NCI-H187 (cell line): ENCODE results near the gene PTPRT.
A peak's percentile ranks its signal among the peaks of the same experiment; 100 is the strongest.
"Not testable (repeated sequence)": the region's sequence is repeated elsewhere in the genome, so short reads cannot be mapped to it uniquely, and the experiment has no call there.

Source experiments
- DNase-seq, 2 experiments: peaks; one replicate each; lab custom pipeline; 2025; lab: John Stamatoyannopoulos, UW

PTPRT gene

DNA sequence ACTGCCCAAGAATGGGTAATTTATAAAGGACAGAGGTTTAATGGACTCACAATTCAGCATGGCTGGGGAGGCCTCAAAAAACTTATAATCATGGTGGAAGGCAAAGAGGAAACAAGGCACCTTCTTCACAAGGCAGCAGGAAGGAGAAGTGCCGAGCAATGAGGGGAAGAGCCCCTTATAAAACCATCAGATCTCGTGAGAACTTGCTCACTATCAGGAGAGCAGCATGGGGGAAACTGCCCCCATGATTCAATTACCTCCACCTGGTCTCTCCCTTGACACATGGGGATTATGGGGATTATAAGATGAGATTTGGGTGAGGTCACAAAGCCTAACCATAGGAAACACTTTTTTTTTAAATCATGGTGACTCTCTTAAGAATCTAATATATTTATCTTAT, 278.9 kb downstream of the PTPRT start:
- not testable (repeated sequence) for DNase-seq

- no peak for DNase-seq
These were observed 282.0 kb downstream of the PTPRT start for GRCh38 chr20:42907730-42908129.

- DNase-seq: no peak
These were observed 283.6 kb downstream of the PTPRT start for GRCh38 chr20:42906120-42906519.

GRCh38 chr20:42902509-42902908, 287.2 kb downstream of the PTPRT start:
- no peak for DNase-seq

DNA sequence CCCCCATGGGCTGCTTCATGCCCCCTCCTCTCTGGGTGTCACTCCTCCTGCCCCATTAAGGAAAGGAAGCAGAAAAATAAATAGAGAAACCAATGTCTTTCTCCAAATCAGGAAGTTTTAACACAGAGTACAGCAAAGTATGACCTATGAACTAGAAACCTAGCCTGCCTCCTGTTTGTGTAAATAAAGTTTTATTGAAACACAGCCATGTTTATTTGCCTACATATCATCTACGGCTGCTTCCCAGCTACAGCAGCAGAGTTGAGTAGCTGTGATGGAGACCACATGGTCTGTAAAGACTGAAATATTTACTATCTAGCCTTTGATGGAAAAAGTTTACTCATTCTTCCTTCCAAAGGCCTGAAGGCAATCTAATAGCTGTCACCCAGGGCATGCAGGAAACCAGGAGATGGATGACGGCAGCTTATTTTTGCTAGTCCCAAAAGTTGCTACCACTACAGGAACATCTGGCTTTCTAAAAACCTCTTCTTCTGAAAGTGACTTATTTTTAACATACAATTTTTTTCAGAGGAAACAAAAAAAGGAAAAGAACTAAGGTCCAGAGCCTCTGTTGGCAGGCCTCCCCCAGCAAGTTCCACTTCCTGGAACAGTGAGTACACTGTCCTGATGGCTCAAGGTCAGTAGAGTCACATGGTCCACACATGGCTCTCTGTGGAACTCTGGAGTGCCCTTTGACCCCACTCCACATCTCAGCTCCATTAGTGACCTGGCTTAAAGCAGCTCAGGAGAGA, 287.8 kb downstream of the PTPRT start:
- no peak for DNase-seq

- DNase-seq: not testable (repeated sequence)
These were observed 288.9 kb downstream of the PTPRT start for GRCh38 chr20:42900764-42901163.

GRCh38 chr20:42895020-42895419, 294.7 kb downstream of the PTPRT start:
- DNase-seq: no peak

DNA sequence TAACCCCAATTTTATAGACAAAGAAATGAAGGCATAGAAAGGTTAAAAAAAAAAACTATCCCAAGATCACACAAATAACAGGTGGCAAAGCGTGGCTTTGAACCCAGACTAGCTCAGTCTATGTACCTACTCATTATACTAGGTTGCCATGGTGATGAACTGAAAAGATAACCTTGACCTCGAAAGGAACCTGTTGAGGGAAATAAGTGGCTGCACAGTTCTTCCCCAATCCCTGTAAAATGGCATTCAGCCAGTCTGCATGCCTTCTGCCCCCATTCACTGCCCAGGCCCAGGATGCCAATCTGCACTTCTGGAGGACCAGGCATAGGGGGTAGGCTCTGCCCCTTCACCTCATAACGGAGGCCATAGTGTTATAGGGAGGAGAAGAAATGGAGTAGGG, 295.2 kb downstream of the PTPRT start:
- no peak for DNase-seq

- no peak for DNase-seq
These were observed 300.2 kb downstream of the PTPRT start for GRCh38 chr20:42889517-42889916.

DNA sequence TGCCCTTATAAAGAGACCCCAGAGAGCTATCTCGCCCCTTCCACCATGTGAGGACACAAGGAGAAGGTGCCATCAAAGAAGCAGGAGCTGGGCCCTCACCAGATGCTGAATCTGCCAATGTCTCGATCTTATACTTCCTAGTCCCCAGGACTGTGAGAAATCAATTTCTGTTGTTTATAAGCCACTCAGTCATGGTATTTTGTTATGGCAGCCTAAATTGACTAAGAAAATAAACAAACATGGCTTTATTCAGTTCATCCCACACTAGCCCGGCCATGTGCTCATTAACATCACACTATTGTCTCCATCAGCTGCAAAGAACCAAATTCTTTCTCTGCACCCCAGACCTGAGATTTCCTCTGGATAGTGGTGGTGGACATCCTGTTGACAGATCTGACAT, 302.4 kb downstream of the PTPRT start:
- DNase-seq: no peak

DNA sequence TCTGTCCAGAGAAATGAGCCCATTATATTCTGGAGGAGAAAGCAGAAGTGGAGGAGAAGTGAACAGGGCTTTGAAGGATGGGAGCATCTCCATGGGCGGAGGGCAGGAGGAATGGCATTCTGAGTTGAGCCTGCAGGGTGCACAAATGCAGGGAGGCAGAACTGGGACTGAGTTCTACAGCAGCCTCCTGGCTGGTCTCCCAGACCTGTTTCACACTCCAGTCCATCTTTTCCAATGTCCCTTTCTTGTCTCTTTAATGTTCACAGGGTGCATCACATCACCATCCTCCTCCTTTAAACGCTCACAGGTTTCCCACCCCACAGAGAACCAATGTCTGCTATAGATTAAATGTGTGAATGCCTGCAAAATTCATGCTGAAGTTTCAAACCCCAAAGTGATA, 302.9 kb downstream of the PTPRT start:
- DNase-seq: no peak

GRCh38 chr20:42886046-42886445, 303.7 kb downstream of the PTPRT start:
- DNase-seq: no peak

- DNase-seq: no peak
These were observed 314.1 kb downstream of the PTPRT start for GRCh38 chr20:42875581-42875980.

GRCh38 chr20:42873259-42873658, 316.4 kb downstream of the PTPRT start:
- no peak for DNase-seq

DNA sequence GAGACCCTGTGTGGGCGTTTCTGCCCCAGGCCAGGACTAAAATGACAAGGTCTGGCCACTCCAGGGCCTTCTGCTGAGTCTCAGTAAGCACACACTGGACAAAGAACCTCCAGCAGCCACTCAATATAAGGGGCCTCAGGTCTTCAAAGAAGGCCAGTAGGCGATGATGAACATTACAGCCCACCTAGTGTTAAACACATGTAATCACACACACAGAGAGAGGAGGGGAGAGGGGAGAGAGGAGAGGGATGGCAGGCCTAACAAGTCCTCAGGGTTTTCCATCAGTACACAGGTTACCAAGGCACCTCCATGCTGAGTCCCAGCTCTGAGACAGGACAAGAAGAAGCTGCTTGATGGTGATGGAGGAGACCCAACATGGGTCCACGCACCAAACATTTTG, 325.6 kb downstream of the PTPRT start:
- DNase-seq: no peak

GRCh38 chr20:42862446-42862845, 327.3 kb downstream of the PTPRT start:
- DNase-seq: no peak

DNA sequence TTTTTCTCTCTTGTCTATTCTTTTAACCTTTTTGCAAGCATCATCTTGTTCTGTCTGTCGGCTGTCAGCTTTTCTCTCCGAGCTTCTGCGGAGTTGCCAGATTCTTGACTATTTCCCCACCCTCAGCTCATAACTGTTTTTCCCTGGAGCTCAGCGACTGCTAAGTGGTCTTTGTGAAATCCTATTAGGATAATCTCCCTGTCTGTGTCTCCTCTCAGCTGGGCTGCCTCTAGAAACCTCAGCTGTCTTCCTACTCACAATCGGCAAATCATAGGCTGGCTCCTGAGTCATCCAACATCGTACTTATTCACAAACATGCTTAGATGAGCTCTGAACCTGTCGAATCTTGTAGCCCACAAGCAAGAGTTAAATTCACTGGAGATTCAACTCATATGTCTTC, 332.3 kb downstream of the PTPRT start:
- no peak for DNase-seq

DNA sequence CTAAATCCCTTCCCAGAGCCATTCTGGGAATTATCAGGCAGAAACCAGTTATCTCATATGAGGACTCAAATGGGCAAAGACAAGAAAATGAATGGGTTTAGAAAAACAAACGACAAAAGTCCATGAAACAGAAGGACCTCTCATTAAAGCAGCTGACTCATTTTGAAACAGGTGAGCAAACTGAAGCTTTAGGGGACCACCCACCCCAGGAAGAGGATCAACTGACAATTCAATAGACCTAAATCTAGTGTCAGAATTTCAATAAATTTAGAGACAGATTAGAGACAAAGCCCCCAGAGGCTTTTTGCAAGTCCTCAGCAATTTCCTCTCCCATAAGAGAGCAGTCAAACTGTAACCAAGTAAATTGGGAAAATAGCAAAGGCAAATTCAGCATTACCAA, 333.8 kb downstream of the PTPRT start:
- no peak for DNase-seq

DNA sequence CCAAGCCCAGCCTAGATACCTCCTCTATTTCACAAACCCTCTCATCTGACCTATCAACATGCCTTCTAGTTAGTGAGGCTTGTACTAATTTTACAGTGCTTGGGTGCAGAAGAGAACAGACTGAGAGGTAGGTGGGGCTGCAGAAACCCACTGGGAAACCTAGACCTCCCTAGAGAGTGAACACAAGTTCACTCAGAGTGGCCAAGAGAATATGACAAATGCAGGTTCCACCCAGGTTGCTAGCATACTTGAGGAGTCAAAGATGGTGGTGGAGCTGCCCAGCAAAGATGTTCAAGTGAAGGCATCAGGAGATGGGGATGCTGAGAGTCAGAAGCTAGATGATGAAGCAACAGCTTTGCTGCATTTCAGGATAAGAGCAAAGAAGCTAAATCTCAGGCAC, 337.0 kb downstream of the PTPRT start:
- no peak for DNase-seq

DNA sequence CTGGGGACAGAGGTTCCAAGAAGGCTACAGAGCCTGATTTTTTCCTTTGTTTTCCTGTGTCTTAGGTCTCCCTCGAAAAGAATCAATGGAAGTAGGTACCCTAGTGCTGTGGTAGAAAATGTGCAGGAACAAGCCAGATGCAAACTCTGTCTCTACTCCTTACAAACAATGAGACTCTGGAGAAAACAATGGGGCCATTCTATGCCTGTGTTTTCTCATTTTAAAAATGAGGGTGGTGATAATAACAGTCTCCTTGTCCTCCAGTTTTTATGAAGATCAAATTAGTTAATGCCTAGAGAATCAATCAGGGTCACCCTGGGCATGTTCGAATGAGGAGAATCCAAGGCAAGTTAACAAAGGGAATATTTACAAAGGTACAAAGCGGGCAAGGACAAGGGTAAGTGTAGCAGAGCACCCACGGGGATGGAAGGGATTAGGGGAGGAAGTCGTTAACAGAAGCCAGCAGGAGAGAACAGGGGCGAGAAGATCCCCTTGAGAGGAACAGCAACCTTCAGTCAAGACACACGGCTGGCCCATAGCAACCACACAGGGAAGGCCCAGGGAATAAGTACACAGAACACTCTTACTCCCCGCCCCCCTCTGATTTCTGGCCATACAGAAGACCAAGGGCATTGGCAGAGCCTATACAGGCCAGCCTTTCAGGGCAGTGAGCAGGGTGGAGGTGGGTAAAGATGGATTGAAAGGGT, 342.8 kb downstream of the PTPRT start:
- DNase-seq: no peak

DNA sequence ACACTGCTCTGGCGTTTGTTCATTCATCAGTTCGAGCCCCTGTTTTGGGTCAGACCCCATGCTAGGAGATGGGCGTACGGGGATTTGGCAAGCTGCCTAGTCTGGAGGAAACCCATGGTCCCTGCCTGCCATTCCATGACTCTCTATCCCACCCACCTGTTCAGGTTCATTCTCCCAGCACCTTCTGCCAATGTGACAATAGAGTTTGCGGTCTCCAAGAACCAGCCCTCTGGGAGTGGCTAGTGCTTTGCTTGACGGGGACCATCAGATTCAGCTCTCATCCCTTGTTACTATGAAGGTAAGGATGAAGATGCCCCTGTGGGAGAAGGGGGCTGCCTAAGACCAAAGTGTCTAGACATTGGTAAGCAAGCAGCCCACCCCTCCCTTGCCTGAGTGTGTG, 345.0 kb downstream of the PTPRT start:
- DNase-seq: no peak

GRCh38 chr20:42837456-42837855, 352.2 kb downstream of the PTPRT start:
- DNase-seq: no peak

GRCh38 chr20:42836339-42836738, 353.4 kb downstream of the PTPRT start:
- DNase-seq: peak; percentile 49 to 51

- DNase-seq: no peak
These were observed 381.8 kb downstream of the PTPRT start for GRCh38 chr20:42807876-42808275.
